Hepatocyte (in vitro differentiated cells): ENCODE data around the gene KRT14. TPM values are rescaled to one million over a fixed set of nuclear protein-coding genes. Genes with fewer than 3 reads are reported as not detected.
A peak's percentile ranks its signal among the peaks of the same experiment; 100 is the strongest.
"Not testable (repeated sequence)": the region's sequence is repeated elsewhere in the genome, so short reads cannot be mapped to it uniquely, and the experiment has no call there.

Source experiments
- DNase-seq: peaks from one replicate; pipeline ENCODE4 v3.0.0-alpha.2; 2016; ENCODE audit warnings: low spot score
- H2AFZ ChIP-seq: fragments of 200-600 bp; sonication (generic); 2 replicates; pipeline ENCODE4 v1.6.0; 2016; ENCODE audit warnings: antibody characterized with exemption, mild to moderate bottlenecking
- H3K27ac ChIP-seq: fragments of 200-600 bp; sonication (generic); 2 replicates; pipeline ENCODE4 v1.5.1; 2016; ENCODE audit warnings: mild to moderate bottlenecking
- H3K27me3 ChIP-seq: fragments of 200-600 bp; sonication (generic); 2 replicates; pipeline ENCODE4 v1.6.1; 2016
- H3K36me3 ChIP-seq: fragments of 200-600 bp; sonication (generic); replicated peaks from 2 replicates; pipeline ENCODE4 v1.5.1; 2016; ENCODE audit warnings: low read depth; ENCODE audit not compliant: insufficient read depth
- H3K4me1 ChIP-seq: fragments of 200-600 bp; sonication (generic); 2 replicates; pipeline ENCODE4 v1.5.1; 2016; ENCODE audit warnings: mild to moderate bottlenecking, moderate library complexity; ENCODE audit not compliant: insufficient read depth
- H3K4me2 ChIP-seq: fragments of 200-600 bp; sonication (generic); 2 replicates; pipeline ENCODE4 v1.6.0; 2016
- H3K4me3 ChIP-seq: fragments of 200-600 bp; sonication (generic); 2 replicates; pipeline ENCODE4 v1.5.1; 2016; ENCODE audit warnings: mild to moderate bottlenecking
- H3K79me2 ChIP-seq: fragments of 200-600 bp; sonication (generic); 2 replicates; pipeline ENCODE4 v1.6.0; 2017; ENCODE audit warnings: mild to moderate bottlenecking
- H3K9me2 ChIP-seq: fragments of 200-600 bp; sonication (generic); replicated peaks from 2 replicates; pipeline ENCODE4 v1.6.0; 2017; ENCODE audit warnings: mild to moderate bottlenecking; ENCODE audit not compliant: insufficient read depth
- H3K9me3 ChIP-seq: fragments of 200-600 bp; sonication (generic); 2 replicates; pipeline ENCODE4 v1.5.1; 2016; ENCODE audit warnings: low read depth, mild to moderate bottlenecking
- H4K20me1 ChIP-seq: fragments of 200-600 bp; sonication (generic); 2 replicates; pipeline ENCODE4 v1.6.0; 2016; ENCODE audit warnings: mild to moderate bottlenecking; ENCODE audit not compliant: insufficient read depth, poor library complexity, severe bottlenecking
- EZH2 ChIP-seq: fragments of 200-600 bp; sonication (generic); IDR thresholded peaks from 2 replicates; pipeline ENCODE4 v1.6.1; 2016; ENCODE audit warnings: antibody characterized with exemption, mild to moderate bottlenecking, borderline replicate concordance
- EZH2phosphoT487 ChIP-seq: fragments of 200-600 bp; sonication (generic); IDR thresholded peaks from one replicate; pipeline ENCODE4 v1.6.1; 2018; ENCODE audit warnings: antibody characterized with exemption, mild to moderate bottlenecking, low read depth, moderate library complexity; ENCODE audit not compliant: unreplicated experiment, severe bottlenecking
- WGBS: methylation state at CpG from one replicate; pipeline ENCODE4 v1.1.6; 2016; ENCODE audit warnings: low lambda C conversion rate; ENCODE audit errors: missing lambda C conversion rate; 5-methylcytosine and 5-hydroxymethylcytosine counted together
- polyA plus RNA-seq: library from polyadenylated mRNA; unstranded; fragments of >200 nt; fragmentation: Nextera tagmentation; extraction: Ambion mirVana; gene quantifications from 2 replicates; pipeline ENCODE4 v1.2.1, GENCODE V29; 2016
- total RNA-seq: library from RNA; depleted of rRNA; stranded (reverse); fragments of >200 nt; gene quantifications from 2 replicates; pipeline ENCODE4 v1.2.3, GENCODE V29; 2014
- TF ChIP-seq, protein P1 (sequence below): fragments of 200-600 bp; sonication (generic); IDR thresholded peaks from 2 replicates; pipeline ENCODE4 v1.5.1; 2016; ENCODE audit warnings: antibody characterized with exemption, mild to moderate bottlenecking; ENCODE audit not compliant: poor library complexity

The KRT14 gene
- total and polyA plus RNA-seq, 2 experiments from 2014 or later: 0.33 to 1.9 TPM

DNA sequence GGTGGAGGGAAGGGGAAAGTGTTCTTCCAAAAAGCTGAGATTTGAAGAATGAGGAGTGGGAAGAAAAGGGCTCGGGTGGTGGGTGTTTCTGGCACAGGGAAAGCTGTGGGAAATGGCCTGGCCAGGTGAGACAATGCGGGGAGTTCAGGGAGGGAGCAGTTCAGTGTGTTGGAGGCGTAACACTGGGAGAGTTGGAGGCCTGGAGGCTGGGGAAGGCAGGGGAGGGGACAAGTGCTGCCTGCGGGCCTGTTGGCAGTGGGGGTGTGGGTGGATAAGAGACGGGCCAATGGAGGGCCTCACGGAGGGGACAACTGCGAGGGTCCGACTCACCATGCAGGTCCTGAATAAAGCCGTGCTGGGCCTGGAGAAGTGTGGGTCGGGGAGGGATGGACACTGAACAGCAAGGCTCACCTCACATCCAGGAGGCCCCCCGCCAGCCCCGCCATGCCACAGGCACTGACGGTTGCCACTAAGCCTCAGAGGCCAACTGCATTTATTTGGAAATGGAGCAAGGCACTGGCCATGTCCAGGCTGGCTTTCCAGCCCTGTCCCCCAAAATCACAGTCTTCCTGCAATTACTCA, 40.8 kb downstream of the KRT14 start:
- no peak for DNase-seq
- no peaks in the 10 kb centered on the region for H3K36me3 ChIP-seq
- H3K79me2 ChIP-seq: no peaks in the 10 kb centered on the region
- H3K27ac ChIP-seq: no peak overlapping the region
- H3K9me2 ChIP-seq: no peaks in the 10 kb centered on the region
- no peak overlapping the region for H3K4me3 ChIP-seq
- no peaks in the 10 kb centered on the region for H3K9me3 ChIP-seq
- H3K27me3 ChIP-seq: no peaks in the 10 kb centered on the region
- H3K4me2 ChIP-seq: no peak overlapping the region
- 76% methylated on average over 12 of the region's 13 CpGs for WGBS
- TF ChIP-seq, protein P1, sequence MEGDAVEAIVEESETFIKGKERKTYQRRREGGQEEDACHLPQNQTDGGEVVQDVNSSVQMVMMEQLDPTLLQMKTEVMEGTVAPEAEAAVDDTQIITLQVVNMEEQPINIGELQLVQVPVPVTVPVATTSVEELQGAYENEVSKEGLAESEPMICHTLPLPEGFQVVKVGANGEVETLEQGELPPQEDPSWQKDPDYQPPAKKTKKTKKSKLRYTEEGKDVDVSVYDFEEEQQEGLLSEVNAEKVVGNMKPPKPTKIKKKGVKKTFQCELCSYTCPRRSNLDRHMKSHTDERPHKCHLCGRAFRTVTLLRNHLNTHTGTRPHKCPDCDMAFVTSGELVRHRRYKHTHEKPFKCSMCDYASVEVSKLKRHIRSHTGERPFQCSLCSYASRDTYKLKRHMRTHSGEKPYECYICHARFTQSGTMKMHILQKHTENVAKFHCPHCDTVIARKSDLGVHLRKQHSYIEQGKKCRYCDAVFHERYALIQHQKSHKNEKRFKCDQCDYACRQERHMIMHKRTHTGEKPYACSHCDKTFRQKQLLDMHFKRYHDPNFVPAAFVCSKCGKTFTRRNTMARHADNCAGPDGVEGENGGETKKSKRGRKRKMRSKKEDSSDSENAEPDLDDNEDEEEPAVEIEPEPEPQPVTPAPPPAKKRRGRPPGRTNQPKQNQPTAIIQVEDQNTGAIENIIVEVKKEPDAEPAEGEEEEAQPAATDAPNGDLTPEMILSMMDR: no peak
- TF ChIP-seq EZH2phosphoT487 (no peak), EZH2 (no peak)
- H4K20me1 ChIP-seq: no peaks in the 10 kb centered on the region
- peaks cover 39% of the 10 kb centered on the region for H3K4me1 ChIP-seq
- no peak overlapping the region for H2AFZ ChIP-seq

DNA sequence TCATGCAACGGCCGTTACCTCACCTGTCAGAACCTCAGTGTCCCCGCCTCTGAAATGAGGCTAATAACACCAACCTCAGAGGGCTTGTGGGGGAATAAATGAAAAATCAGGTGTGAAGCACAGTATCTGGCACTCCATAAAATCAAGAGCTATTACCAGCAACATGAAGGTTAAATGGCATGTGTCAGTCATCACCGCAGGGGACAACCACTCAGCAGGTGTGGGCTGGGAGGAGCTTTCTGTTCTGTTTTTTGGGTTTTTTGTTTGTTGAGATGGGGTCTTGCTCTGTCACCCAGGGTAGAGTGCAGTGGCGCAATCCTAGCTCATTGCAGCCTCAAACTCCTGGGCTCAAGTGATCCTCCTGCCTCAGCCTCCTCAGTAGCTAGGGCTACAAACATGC, 41.8 kb downstream of the KRT14 start:
- Histone ChIP-seq H3K36me3 (no peaks in the 10 kb centered on the region), H3K4me2 (peak overlapping the region; percentile 49), H3K27me3 (no peaks in the 10 kb centered on the region), H3K9me2 (no peaks in the 10 kb centered on the region), H3K4me1 (peaks cover 35% of the 10 kb centered on the region), H3K9me3 (no peaks in the 10 kb centered on the region), H3K27ac (peak overlapping the region; percentile 79), H3K4me3 (no peak overlapping the region), H3K79me2 (no peaks in the 10 kb centered on the region), H2AFZ (no peak overlapping the region), H4K20me1 (no peaks in the 10 kb centered on the region)
- TF ChIP-seq EZH2phosphoT487: no peak
- DNase-seq: no peak
- WGBS: 83% methylated on average over 5 of the region's 5 CpGs

DNA sequence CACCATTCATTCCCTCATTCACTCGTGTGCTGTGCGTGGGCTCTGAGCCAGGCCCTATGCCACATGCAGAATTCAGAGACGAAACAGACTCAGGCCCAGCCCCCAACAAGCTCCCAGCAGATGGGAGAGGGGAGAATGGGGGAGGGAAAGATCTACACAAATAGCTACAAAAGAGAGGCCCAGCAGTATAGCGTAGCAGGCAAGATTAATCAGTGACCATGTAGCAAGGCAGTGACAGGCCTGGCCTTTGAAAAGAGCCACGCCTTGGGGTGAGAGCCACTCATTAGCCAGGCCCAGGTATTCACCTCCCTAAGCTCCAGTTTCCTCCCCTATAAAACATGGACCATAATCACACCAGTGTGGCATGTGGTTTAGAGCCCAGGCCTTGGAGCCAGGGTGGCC, 42.2 kb downstream of the KRT14 start:
- peak overlapping the region; percentile 49 for H3K4me2 ChIP-seq
- no peaks in the 10 kb centered on the region for H4K20me1 ChIP-seq
- no peaks in the 10 kb centered on the region for H3K36me3 ChIP-seq
- H2AFZ ChIP-seq: no peak overlapping the region
- no peak overlapping the region for H3K4me3 ChIP-seq
- 19% methylated on average over 5 of the region's 5 CpGs for WGBS
- H3K27me3 ChIP-seq: no peaks in the 10 kb centered on the region
- H3K79me2 ChIP-seq: no peaks in the 10 kb centered on the region
- DNase-seq: peak; percentile 79
- TF ChIP-seq EZH2phosphoT487 (no peak), EZH2 (no peak)
- TF ChIP-seq, protein P1: no peak
- H3K27ac ChIP-seq: peak overlapping the region; percentile 79
- H3K9me3 ChIP-seq: no peaks in the 10 kb centered on the region
- peaks cover 35% of the 10 kb centered on the region for H3K4me1 ChIP-seq
- no peaks in the 10 kb centered on the region for H3K9me2 ChIP-seq

GRCh38 chr17:41542786-41543185, 43.9 kb downstream of the KRT14 start:
- H3K27ac ChIP-seq, H3K79me2 ChIP-seq, DNase-seq, H3K9me2 ChIP-seq, H3K4me2 ChIP-seq, H3K4me3 ChIP-seq, H3K9me3 ChIP-seq, H3K36me3 ChIP-seq, H3K27me3 ChIP-seq, H2AFZ ChIP-seq, H4K20me1 ChIP-seq: not testable (repeated sequence)
- H3K4me1 ChIP-seq: peaks cover 35% of the 10 kb centered on the region
- WGBS: 78% methylated on average over 10 of the region's 10 CpGs
